SU-DHL-6 (cell line): ENCODE results near the gene OR10G4.

Experiments used
- EZH2phosphoT487 ChIP-seq: fragments of 200-600 bp; sonication (generic), shearing (Covaris generic); conservative IDR thresholded peaks from 2 replicates; pipeline ENCODE4 v1.6.1; 2018; ENCODE audit warnings: mild to moderate bottlenecking, antibody characterized with exemption, low read length, moderate library complexity, mixed read lengths
- TF ChIP-seq, protein P1 (sequence below): fragments of 200-600 bp; sonication (generic); IDR thresholded peaks from one replicate; pipeline ENCODE4 v1.5.1; 2017; ENCODE audit warnings: antibody characterized with exemption, mild to moderate bottlenecking, low read length, moderate library complexity; ENCODE audit not compliant: insufficient read depth, poor library complexity, severe bottlenecking

- TF ChIP-seq, protein P1, sequence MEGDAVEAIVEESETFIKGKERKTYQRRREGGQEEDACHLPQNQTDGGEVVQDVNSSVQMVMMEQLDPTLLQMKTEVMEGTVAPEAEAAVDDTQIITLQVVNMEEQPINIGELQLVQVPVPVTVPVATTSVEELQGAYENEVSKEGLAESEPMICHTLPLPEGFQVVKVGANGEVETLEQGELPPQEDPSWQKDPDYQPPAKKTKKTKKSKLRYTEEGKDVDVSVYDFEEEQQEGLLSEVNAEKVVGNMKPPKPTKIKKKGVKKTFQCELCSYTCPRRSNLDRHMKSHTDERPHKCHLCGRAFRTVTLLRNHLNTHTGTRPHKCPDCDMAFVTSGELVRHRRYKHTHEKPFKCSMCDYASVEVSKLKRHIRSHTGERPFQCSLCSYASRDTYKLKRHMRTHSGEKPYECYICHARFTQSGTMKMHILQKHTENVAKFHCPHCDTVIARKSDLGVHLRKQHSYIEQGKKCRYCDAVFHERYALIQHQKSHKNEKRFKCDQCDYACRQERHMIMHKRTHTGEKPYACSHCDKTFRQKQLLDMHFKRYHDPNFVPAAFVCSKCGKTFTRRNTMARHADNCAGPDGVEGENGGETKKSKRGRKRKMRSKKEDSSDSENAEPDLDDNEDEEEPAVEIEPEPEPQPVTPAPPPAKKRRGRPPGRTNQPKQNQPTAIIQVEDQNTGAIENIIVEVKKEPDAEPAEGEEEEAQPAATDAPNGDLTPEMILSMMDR: no peak
- TF ChIP-seq EZH2phosphoT487: no peak
Measured at GRCh38 chr11:123979311-123979710, 33.5 kb upstream of the OR10G4 start.
